ENCODE measurements around the gene LY6G5C. TPM values are rescaled to one million over a fixed set of nuclear protein-coding genes. Genes with fewer than 3 reads are reported as not detected.

Gene LY6G5C
- total and polyA plus RNA-seq, 2 of the 13 experiments (the other 11 are each of a cell fraction or from before 2014, with no cell fraction given), result 0.33 to 0.55 TPM

GRCh38 chr6:31659649-31660380 lies 21.1 kb downstream of the LY6G5C start (continued):
- no peak for TF ChIP-seq AKNA (CRISPR knock-in tag; IDR thresholded peaks at IDR 0.05; ENCODE audit: borderline replicate concordance)
- no peak for TF ChIP-seq NFE2 (CRISPR knock-in tag; IDR thresholded peaks at IDR 0.05)
- peak; percentile 50; the same call in 1 of the 2 replicates for TF ChIP-seq ZNF605 (CRISPR knock-in tag; IDR thresholded peaks at IDR 0.05)
- peak; percentile 16; the same call in 1 of the 2 replicates for TF ChIP-seq HOXA9 (CRISPR knock-in tag; IDR thresholded peaks at IDR 0.05; ENCODE audit: borderline replicate concordance)
- TF ChIP-seq CCAR2 (optimal IDR thresholded peaks at IDR 0.05; ENCODE audit: low read depth, low read length), result no peak
- no peak for TF ChIP-seq ZNF432 (CRISPR knock-in tag; IDR thresholded peaks at IDR 0.05; ENCODE audit: borderline replicate concordance)
- no peak for TF ChIP-seq ZNF3 (CRISPR knock-in tag; IDR thresholded peaks at IDR 0.05)
- no peak for TF ChIP-seq PHB2 (IDR thresholded peaks at IDR 0.05; ENCODE audit: partially characterized antibody)
- TF ChIP-seq CTCF (CRISPR knock-in tag; IDR thresholded peaks at IDR 0.05), result no peak
- no peak for TF ChIP-seq CREM (IDR thresholded peaks at IDR 0.05)
- TF ChIP-seq CREM (CRISPR knock-in tag; IDR thresholded peaks at IDR 0.05), result no peak
- no peak for TF ChIP-seq NFYB (CRISPR knock-in tag; IDR thresholded peaks at IDR 0.05)
- TF ChIP-seq ZNF891 (CRISPR knock-in tag; IDR thresholded peaks at IDR 0.05), result no peak
- TF ChIP-seq ZNF44 (CRISPR knock-in tag; IDR thresholded peaks at IDR 0.05), result no peak
- no peak for TF ChIP-seq ZNF710 (CRISPR knock-in tag; IDR thresholded peaks at IDR 0.05; ENCODE audit: borderline replicate concordance)
- no peak for TF ChIP-seq RFX5 (IDR thresholded peaks at IDR 0.05; ENCODE audit: low read depth, low read length)
- no peak for TF ChIP-seq TAF15 (IDR thresholded peaks at IDR 0.05; ENCODE audit: low read depth, low read length, poor library complexity, severe bottlenecking)
- TF ChIP-seq HNRNPLL (IDR thresholded peaks at IDR 0.05; ENCODE audit: low read depth, low read length, poor library complexity, severe bottlenecking), result no peak
- no peak for TF ChIP-seq HNRNPK (IDR thresholded peaks at IDR 0.05; ENCODE audit: low read depth, low read length, poor library complexity, severe bottlenecking)
- TF ChIP-seq HES4 (CRISPR knock-in tag; IDR thresholded peaks at IDR 0.05; ENCODE audit: borderline replicate concordance), result no peak
- TF ChIP-seq DNMT1 (CRISPR knock-in tag; IDR thresholded peaks at IDR 0.05), result no peak
- TF ChIP-seq ZNF720 (CRISPR knock-in tag; IDR thresholded peaks at IDR 0.05), result no peak
